Right lobe of liver (tissue), 4 donors: ENCODE results near the gene NEGR1.

Experiments used
- CTCF ChIP-seq, 4 donors: fragments of 200-600 bp in 3 of 4; fragments of 450-650 bp in 1 of 4; IDR thresholded peaks; one replicate each; pipeline versions ENCODE4 v1.5.1 to v1.8.0; 2016 to 2022; ENCODE audit warnings: antibody characterized with exemption in 4 of 4, mild to moderate bottlenecking in 2 of 4
- POLR2A ChIP-seq: fragments of 450-650 bp; IDR thresholded peaks from one replicate; pipeline ENCODE4 v1.6.1; 2017; ENCODE audit warnings: antibody characterized with exemption, mild to moderate bottlenecking
- donor health status: DM: no; HTN: no; CAD: no.
- donor health status: DM: no; HTN: no; CAD: no.
- donor health status: DM: no; HTN: yes; CAD: no.

GRCh38 chr1:72284348-72285073 is 2.2 kb upstream of the NEGR1 start:
- TF ChIP-seq CTCF (IDR thresholded peaks at IDR 0.05) (no peak), POLR2A (no peak)
